ENCODE measurements around the gene ACKR2. TPM values are rescaled to one million over a fixed set of nuclear protein-coding genes. Genes with fewer than 3 reads are reported as not detected.

The ACKR2 gene
- total and polyA plus RNA-seq, 2 experiments from 2014 or later: 1.7 to 3.9 TPM

GRCh38 chr3:42876940-42877720 lies 67.9 kb downstream of the ACKR2 start:
- 72% methylated on average over 7 of the region's 7 CpGs for WGBS (ENCODE audit: low lambda C conversion rate, missing lambda C conversion rate)
- H2AFZ ChIP-seq: no peak overlapping the region
- TF ChIP-seq CTCF (IDR thresholded peaks at IDR 0.05; ENCODE audit: poor library complexity) (no peak), EZH2phosphoT487 (IDR thresholded peaks at IDR 0.05; ENCODE audit: low read depth, severe bottlenecking, unreplicated experiment) (no peak), EZH2 (IDR thresholded peaks at IDR 0.05; ENCODE audit: borderline replicate concordance) (no peak)
- H4K20me1 ChIP-seq (ENCODE audit: insufficient read depth, poor library complexity, severe bottlenecking): no peaks in the 10 kb centered on the region
- no peaks in the 10 kb centered on the region for H3K9me3 ChIP-seq (ENCODE audit: low read depth)
- H3K4me3 ChIP-seq: no peak overlapping the region
- H3K9me2 ChIP-seq (replicated peaks; ENCODE audit: insufficient read depth): no peaks in the 10 kb centered on the region
- no peak for DNase-seq (ENCODE audit: low spot score)
- H3K27ac ChIP-seq: no peak overlapping the region
- no peaks in the 10 kb centered on the region for H3K79me2 ChIP-seq
- no peaks in the 10 kb centered on the region for H3K36me3 ChIP-seq (replicated peaks; ENCODE audit: insufficient read depth, low read depth)
- peaks cover 5% of the 10 kb centered on the region for H3K4me1 ChIP-seq (ENCODE audit: insufficient read depth)
- H3K4me2 ChIP-seq: no peak overlapping the region
- H3K27me3 ChIP-seq: peaks cover 3% of the 10 kb centered on the region

- no peaks in the 10 kb centered on the region for H3K36me3 ChIP-seq (replicated peaks; ENCODE audit: insufficient read depth, low read depth)
Measured at GRCh38 chr3:42877881-42878280, 68.6 kb downstream of the ACKR2 start.

GRCh38 chr3:42880183-42880582 lies 70.9 kb downstream of the ACKR2 start:
- peak overlapping the region; percentile 98 for H2AFZ ChIP-seq
- H3K27me3 ChIP-seq: peaks cover 3% of the 10 kb centered on the region
- H3K9me3 ChIP-seq (ENCODE audit: low read depth): no peaks in the 10 kb centered on the region
- peaks cover 5% of the 10 kb centered on the region for H3K4me1 ChIP-seq (ENCODE audit: insufficient read depth)
- H3K27ac ChIP-seq: no peak overlapping the region
- H4K20me1 ChIP-seq (ENCODE audit: insufficient read depth, poor library complexity, severe bottlenecking): no peaks in the 10 kb centered on the region
- no peaks in the 10 kb centered on the region for H3K36me3 ChIP-seq (replicated peaks; ENCODE audit: insufficient read depth, low read depth)
- no peak overlapping the region for H3K4me3 ChIP-seq
- 89% methylated on average over 9 of the region's 9 CpGs for WGBS (ENCODE audit: low lambda C conversion rate, missing lambda C conversion rate)
- DNase-seq (ENCODE audit: low spot score): no peak
- H3K79me2 ChIP-seq: no peaks in the 10 kb centered on the region
- H3K4me2 ChIP-seq: peak overlapping the region; percentile 90
- no peaks in the 10 kb centered on the region for H3K9me2 ChIP-seq (replicated peaks; ENCODE audit: insufficient read depth)
- no peak for TF ChIP-seq EZH2phosphoT487 (IDR thresholded peaks at IDR 0.05; ENCODE audit: low read depth, severe bottlenecking, unreplicated experiment)
- TF ChIP-seq EZH2 (IDR thresholded peaks at IDR 0.05; ENCODE audit: borderline replicate concordance): no peak
- no peak for TF ChIP-seq CTCF (IDR thresholded peaks at IDR 0.05; ENCODE audit: poor library complexity)

More at GRCh38 chr3:42877881-42878280, 68.6 kb downstream of the ACKR2 start:
- no peak for TF ChIP-seq EZH2 (IDR thresholded peaks at IDR 0.05; ENCODE audit: borderline replicate concordance)
- no peak for TF ChIP-seq CTCF (IDR thresholded peaks at IDR 0.05; ENCODE audit: poor library complexity)
- TF ChIP-seq EZH2phosphoT487 (IDR thresholded peaks at IDR 0.05; ENCODE audit: low read depth, severe bottlenecking, unreplicated experiment): no peak
- Histone ChIP-seq H3K4me3 (no peak overlapping the region), H3K9me2 (replicated peaks; ENCODE audit: insufficient read depth) (no peaks in the 10 kb centered on the region), H4K20me1 (ENCODE audit: insufficient read depth, poor library complexity, severe bottlenecking) (no peaks in the 10 kb centered on the region), H3K4me2 (no peak overlapping the region), H3K27me3 (peaks cover 3% of the 10 kb centered on the region), H3K4me1 (ENCODE audit: insufficient read depth) (peaks cover 5% of the 10 kb centered on the region), H3K9me3 (ENCODE audit: low read depth) (no peaks in the 10 kb centered on the region), H3K79me2 (no peaks in the 10 kb centered on the region), H2AFZ (no peak overlapping the region), H3K27ac (no peak overlapping the region)
- WGBS (ENCODE audit: low lambda C conversion rate, missing lambda C conversion rate): 96% methylated on average over 2 of the region's 2 CpGs
- no peak for DNase-seq (ENCODE audit: low spot score)

Data from hepatocyte (in vitro differentiated cells).